Measurements from ENCODE around the gene ATF4. TPM values are rescaled to one million over a fixed set of nuclear protein-coding genes. Genes with fewer than 3 reads are reported as not detected.

ATF4 gene
- total and polyA plus RNA-seq, 2 of the 13 experiments (the other 11 are each of a cell fraction or from before 2014, with no cell fraction given): 486 to 1,297 TPM

DNA sequence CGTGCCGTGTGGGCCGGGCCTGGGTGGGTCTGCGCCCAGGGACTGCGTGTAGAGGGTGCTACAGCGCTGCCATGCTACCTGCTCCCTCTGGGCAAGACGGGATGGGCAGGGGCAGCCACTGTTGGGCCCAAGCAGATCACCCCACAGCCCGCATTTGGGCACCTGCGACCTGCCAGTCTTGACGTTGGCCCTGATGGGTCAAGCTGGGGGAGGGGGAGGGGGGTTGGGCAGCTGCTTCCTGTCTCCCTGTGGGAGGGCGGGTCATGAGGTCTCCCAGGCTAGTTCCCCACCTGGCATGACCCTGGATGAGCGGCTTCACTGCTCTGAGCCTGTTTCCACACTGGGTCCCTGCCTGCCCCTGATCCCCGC lies 15.0 kb downstream of the ATF4 start:
- no peak for ATAC-seq
- H3K4me1 ChIP-seq (ENCODE audit: insufficient read depth, low read length): peaks cover 39% of the 10 kb centered on the region
- no peak overlapping the region for H3K27ac ChIP-seq (ENCODE audit: extremely low read length, insufficient read depth, low read length)
- H4K20me1 ChIP-seq (ENCODE audit: insufficient read depth, low read length): no peaks in the 10 kb centered on the region
- in situ Hi-C loops (cut with HindIII; ENCODE audit: extremely low pct_ligation_motif_present, low pct_unique_long_range_greater_than_20kb): loop anchor here (5.0 kb wide), 2 partner anchors 272 to 492 kb away; no protein-coding TSS in a partner anchor
- BruUV-seq (replicated peaks): no TSS peak
- H3K36me3 ChIP-seq (replicated peaks in 1 of 2; ENCODE audit: control insufficient read depth in 1 of 2, insufficient read depth in 2 of 2, low read length in 2 of 2): no peaks in the 10 kb centered on the region
- H3K4me3 ChIP-seq (replicated peaks in 1 of 3; ENCODE audit: insufficient read depth in 1 of 3, low read depth in 2 of 3, low read length in 3 of 3): peak overlapping the region in 1 of 3 experiments; percentile 77; a peak in 1 of 6 replicates
- H3K9me3 ChIP-seq (ENCODE audit: low read length): no peaks in the 10 kb centered on the region
- DNase-seq (ENCODE audit: low spot score): no peak
- 4% methylated on average over 5 of the region's 13 CpGs for WGBS (ENCODE audit: low lambda C conversion rate)
- H3K79me2 ChIP-seq (ENCODE audit: insufficient read depth, low read length): peaks cover 18% of the 10 kb centered on the region
- no peak overlapping the region for H3K9ac ChIP-seq (ENCODE audit: insufficient read depth, low read depth, low read length)
- H2AFZ ChIP-seq (ENCODE audit: low read length): no peak overlapping the region
- intact Hi-C loops (cut with micrococcal nuclease; ENCODE audit: unreplicated experiment): loop anchor here (2.0 kb wide), 1 partner anchor 501 kb away; no protein-coding TSS in a partner anchor
- peaks cover 1 to 18% of the 10 kb centered on the region in 2 experiments; a peak in 3 of 5 replicates for H3K27me3 ChIP-seq (ENCODE audit: control insufficient read depth in 1 of 2, insufficient read depth in 2 of 2, low read length in 2 of 2)
- POLR2A ChIA-PET: interaction anchor here (1.5 to 4.1 kb wide), 5 partner anchors 12 to 216 kb away, joined by 3 to 15 read pairs (median 13); partner anchors contain the start of genes ATF4, MIEF1 and RPL3
- no peak for FAIRE-seq
- no peak for TF ChIP-seq ZC3H4 (CRISPR knock-in tag; IDR thresholded peaks at IDR 0.05; ENCODE audit: borderline replicate concordance)
- TF ChIP-seq ZNF317 (CRISPR knock-in tag; IDR thresholded peaks at IDR 0.05): no peak
- TF ChIP-seq ZNF282 (IDR thresholded peaks at IDR 0.05; ENCODE audit: partially characterized antibody): no peak
- TF ChIP-seq, protein P1, sequence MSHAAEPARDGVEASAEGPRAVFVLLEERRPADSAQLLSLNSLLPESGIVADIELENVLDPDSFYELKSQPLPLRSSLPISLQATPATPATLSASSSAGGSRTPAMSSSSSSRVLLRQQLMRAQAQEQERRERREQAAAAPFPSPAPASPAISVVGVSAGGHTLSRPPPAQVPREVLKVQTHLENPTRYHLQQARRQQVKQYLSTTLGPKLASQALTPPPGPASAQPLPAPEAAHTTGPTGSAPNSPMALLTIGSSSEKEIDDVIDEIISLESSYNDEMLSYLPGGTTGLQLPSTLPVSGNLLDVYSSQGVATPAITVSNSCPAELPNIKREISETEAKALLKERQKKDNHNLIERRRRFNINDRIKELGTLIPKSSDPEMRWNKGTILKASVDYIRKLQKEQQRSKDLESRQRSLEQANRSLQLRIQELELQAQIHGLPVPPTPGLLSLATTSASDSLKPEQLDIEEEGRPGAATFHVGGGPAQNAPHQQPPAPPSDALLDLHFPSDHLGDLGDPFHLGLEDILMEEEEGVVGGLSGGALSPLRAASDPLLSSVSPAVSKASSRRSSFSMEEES (CRISPR knock-in tag; IDR thresholded peaks at IDR 0.05): no peak
- no peak for TF ChIP-seq KLF11 (CRISPR knock-in tag; IDR thresholded peaks at IDR 0.05)
- TF ChIP-seq, protein P2, sequence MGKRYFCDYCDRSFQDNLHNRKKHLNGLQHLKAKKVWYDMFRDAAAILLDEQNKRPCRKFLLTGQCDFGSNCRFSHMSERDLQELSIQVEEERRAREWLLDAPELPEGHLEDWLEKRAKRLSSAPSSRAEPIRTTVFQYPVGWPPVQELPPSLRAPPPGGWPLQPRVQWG (CRISPR knock-in tag; IDR thresholded peaks at IDR 0.05; ENCODE audit: borderline replicate concordance, low read depth): no peak
- H3K4me2 ChIP-seq (ENCODE audit: low read depth, low read length): peak overlapping the region; percentile 95
- CTCF ChIA-PET (ENCODE audit: low intra/inter-chr PET ratio, low total read pairs): interaction anchor here (0.6 to 4.0 kb wide), 5 partner anchors 39 to 501 kb away, joined by 3 to 21 read pairs (median 8); no protein-coding TSS in a partner anchor

All from HepG2 (cell line).